ENCODE measurements around the gene APBA2. TPM values are rescaled to one million over a fixed set of nuclear protein-coding genes. Genes with fewer than 3 reads are reported as not detected.

The APBA2 gene
- total RNA-seq, 1 experiment from 2014 or later: 11.2 TPM

DNA sequence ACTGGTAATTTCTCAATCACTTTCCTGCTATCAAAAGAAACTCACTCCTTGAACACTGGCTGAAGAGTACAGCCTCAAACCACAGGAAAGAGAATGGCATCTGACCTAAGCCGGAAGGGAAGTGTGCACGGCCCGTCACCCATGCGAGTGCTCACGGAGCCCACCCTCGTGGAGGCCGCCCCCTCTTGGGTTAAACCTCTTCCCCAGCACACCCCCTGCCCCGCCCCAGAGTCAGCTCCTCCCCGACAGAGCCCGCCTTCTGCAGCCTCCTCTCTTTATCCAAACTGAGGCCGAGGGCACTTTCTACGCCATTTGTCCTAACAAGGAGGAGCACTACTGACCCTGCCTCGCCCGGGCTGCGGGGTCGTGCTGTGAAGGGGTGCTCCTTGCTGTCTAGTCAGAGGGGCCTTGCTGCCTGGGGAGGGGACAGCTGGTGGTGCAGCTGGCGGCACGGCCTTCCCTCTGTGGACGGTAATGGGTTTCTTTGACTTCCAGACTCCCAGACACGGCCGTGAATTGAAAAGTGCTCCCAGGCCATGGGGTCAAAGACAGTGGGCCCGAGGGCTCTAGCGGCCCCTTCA, 246.2 kb downstream of the APBA2 start:
- Mint-ChIP-seq H3K27me3 (ENCODE audit: low read depth) (no peaks in the 10 kb centered on the region; the same call in 1 of the 2 replicates), H3K9me3 (no peaks in the 10 kb centered on the region), H3K27ac (no peak overlapping the region; the same call in 1 of the 2 replicates), H3K4me3 (no peak overlapping the region), H3K4me1 (peaks cover 21% of the 10 kb centered on the region), H3K36me3 (no peaks in the 10 kb centered on the region)
- ATAC-seq (no peak), DNase-seq (ENCODE audit: low spot score) (no peak)
- no peak for TF ChIP-seq ZNF138 (CRISPR knock-in tag; conservative IDR thresholded peaks at IDR 0.05)
- no peak for TF ChIP-seq TCF7 (CRISPR knock-in tag; IDR thresholded peaks at IDR 0.05; ENCODE audit: low read depth)
- no peak for TF ChIP-seq USF1 (CRISPR knock-in tag; IDR thresholded peaks at IDR 0.05)
- no peak for TF ChIP-seq PRRX2 (CRISPR knock-in tag; IDR thresholded peaks at IDR 0.05)
- TF ChIP-seq TP53 (CRISPR knock-in tag; IDR thresholded peaks at IDR 0.05): no peak
- TF ChIP-seq ZNF423 (CRISPR knock-in tag; IDR thresholded peaks at IDR 0.05): no peak
- TF ChIP-seq ZNF317 (CRISPR knock-in tag; IDR thresholded peaks at IDR 0.05; ENCODE audit: borderline replicate concordance, low read depth): no peak
- no peak for TF ChIP-seq ZNF396 (CRISPR knock-in tag; IDR thresholded peaks at IDR 0.05; ENCODE audit: borderline replicate concordance)
- TF ChIP-seq, protein P1, sequence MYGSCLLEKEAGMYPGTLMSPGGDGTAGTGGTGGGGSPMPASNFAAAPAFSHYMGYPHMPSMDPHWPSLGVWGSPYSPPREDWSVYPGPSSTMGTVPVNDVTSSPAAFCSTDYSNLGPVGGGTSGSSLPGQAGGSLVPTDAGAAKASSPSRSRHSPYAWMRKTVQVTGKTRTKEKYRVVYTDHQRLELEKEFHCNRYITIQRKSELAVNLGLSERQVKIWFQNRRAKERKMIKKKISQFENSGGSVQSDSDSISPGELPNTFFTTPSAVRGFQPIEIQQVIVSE (CRISPR knock-in tag; IDR thresholded peaks at IDR 0.05; ENCODE audit: borderline replicate concordance): no peak
- TF ChIP-seq E2F5 (CRISPR knock-in tag; IDR thresholded peaks at IDR 0.05): no peak
- TF ChIP-seq NR1H2 (CRISPR knock-in tag; IDR thresholded peaks at IDR 0.05): no peak
- TF ChIP-seq, protein P2, sequence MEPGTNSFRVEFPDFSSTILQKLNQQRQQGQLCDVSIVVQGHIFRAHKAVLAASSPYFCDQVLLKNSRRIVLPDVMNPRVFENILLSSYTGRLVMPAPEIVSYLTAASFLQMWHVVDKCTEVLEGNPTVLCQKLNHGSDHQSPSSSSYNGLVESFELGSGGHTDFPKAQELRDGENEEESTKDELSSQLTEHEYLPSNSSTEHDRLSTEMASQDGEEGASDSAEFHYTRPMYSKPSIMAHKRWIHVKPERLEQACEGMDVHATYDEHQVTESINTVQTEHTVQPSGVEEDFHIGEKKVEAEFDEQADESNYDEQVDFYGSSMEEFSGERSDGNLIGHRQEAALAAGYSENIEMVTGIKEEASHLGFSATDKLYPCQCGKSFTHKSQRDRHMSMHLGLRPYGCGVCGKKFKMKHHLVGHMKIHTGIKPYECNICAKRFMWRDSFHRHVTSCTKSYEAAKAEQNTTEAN (CRISPR knock-in tag; IDR thresholded peaks at IDR 0.05): no peak
- no peak for TF ChIP-seq ARID4B (CRISPR knock-in tag; IDR thresholded peaks at IDR 0.05; ENCODE audit: borderline replicate concordance)
- TF ChIP-seq, protein P3, sequence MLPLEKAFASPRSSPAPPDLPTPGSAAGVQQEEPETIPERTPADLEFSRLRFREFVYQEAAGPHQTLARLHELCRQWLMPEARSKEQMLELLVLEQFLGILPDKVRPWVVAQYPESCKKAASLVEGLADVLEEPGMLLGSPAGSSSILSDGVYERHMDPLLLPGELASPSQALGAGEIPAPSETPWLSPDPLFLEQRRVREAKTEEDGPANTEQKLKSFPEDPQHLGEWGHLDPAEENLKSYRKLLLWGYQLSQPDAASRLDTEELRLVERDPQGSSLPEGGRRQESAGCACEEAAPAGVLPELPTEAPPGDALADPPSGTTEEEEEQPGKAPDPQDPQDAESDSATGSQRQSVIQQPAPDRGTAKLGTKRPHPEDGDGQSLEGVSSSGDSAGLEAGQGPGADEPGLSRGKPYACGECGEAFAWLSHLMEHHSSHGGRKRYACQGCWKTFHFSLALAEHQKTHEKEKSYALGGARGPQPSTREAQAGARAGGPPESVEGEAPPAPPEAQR (CRISPR knock-in tag; IDR thresholded peaks at IDR 0.05): no peak
- TF ChIP-seq, protein P4, sequence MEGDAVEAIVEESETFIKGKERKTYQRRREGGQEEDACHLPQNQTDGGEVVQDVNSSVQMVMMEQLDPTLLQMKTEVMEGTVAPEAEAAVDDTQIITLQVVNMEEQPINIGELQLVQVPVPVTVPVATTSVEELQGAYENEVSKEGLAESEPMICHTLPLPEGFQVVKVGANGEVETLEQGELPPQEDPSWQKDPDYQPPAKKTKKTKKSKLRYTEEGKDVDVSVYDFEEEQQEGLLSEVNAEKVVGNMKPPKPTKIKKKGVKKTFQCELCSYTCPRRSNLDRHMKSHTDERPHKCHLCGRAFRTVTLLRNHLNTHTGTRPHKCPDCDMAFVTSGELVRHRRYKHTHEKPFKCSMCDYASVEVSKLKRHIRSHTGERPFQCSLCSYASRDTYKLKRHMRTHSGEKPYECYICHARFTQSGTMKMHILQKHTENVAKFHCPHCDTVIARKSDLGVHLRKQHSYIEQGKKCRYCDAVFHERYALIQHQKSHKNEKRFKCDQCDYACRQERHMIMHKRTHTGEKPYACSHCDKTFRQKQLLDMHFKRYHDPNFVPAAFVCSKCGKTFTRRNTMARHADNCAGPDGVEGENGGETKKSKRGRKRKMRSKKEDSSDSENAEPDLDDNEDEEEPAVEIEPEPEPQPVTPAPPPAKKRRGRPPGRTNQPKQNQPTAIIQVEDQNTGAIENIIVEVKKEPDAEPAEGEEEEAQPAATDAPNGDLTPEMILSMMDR (IDR thresholded peaks at IDR 0.05): no peak
- TF ChIP-seq, protein P5, sequence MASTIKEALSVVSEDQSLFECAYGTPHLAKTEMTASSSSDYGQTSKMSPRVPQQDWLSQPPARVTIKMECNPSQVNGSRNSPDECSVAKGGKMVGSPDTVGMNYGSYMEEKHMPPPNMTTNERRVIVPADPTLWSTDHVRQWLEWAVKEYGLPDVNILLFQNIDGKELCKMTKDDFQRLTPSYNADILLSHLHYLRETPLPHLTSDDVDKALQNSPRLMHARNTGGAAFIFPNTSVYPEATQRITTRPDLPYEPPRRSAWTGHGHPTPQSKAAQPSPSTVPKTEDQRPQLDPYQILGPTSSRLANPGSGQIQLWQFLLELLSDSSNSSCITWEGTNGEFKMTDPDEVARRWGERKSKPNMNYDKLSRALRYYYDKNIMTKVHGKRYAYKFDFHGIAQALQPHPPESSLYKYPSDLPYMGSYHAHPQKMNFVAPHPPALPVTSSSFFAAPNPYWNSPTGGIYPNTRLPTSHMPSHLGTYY (CRISPR knock-in tag; IDR thresholded peaks at IDR 0.05): no peak
- no peak for TF ChIP-seq E2F4 (CRISPR knock-in tag; IDR thresholded peaks at IDR 0.05; ENCODE audit: borderline replicate concordance, low read depth)
- no peak for TF ChIP-seq JUN (CRISPR knock-in tag; IDR thresholded peaks at IDR 0.05)
- no peak for TF ChIP-seq FOXP4 (CRISPR knock-in tag; IDR thresholded peaks at IDR 0.05)
- TF ChIP-seq HMGA2 (CRISPR knock-in tag; IDR thresholded peaks at IDR 0.05): no peak
- ChIA-PET POLR2A (no interaction called here), CTCF (interaction anchor here (3.8 to 4.6 kb wide), 2 partner anchors 9 to 29 kb away, joined by 38 to 53 read pairs; no protein-coding TSS in a partner anchor)
